Body of pancreas (tissue), 4 donors: Measurements from ENCODE around the gene CDH4.

ENCODE experiments used
- POLR2A ChIP-seq, 3 donors: fragments of 450-650 bp; IDR thresholded peaks; one replicate each; pipeline ENCODE4 v1.6.1; 2016; ENCODE audit warnings: antibody characterized with exemption in 3 of 3, mild to moderate bottlenecking in 2 of 3
- TF ChIP-seq, protein P1 (sequence below), 7 experiments: fragments of 450-650 bp in 4 of 7; fragments of 200-600 bp in 3 of 7; sonication (generic) in 3 of 7; IDR thresholded peaks; one replicate each; pipeline ENCODE4 v1.5.1; 2016 to 2019; ENCODE audit warnings: antibody characterized with exemption in 7 of 7

DNA sequence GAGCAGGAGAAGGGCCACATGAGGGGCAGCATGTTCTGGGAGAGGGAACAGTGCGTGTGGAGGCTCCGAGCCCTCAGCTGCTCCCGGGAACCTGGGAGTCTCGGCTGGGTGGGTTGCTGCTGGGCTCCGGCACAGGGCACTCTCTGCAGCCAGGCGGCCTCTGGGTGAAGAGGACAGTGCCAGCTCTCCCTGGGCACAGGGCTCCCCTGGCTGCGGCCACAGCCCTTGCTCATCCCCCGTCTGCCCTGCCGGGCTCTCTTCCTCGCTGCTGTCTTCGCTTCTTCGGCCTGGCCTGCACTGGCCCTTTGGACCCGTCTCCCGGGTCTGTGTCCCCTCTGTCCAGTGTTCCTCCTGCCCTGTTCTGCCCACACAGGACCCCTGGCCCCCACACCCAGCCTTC is 48.2 kb downstream of the CDH4 start:
- TF ChIP-seq, protein P1, sequence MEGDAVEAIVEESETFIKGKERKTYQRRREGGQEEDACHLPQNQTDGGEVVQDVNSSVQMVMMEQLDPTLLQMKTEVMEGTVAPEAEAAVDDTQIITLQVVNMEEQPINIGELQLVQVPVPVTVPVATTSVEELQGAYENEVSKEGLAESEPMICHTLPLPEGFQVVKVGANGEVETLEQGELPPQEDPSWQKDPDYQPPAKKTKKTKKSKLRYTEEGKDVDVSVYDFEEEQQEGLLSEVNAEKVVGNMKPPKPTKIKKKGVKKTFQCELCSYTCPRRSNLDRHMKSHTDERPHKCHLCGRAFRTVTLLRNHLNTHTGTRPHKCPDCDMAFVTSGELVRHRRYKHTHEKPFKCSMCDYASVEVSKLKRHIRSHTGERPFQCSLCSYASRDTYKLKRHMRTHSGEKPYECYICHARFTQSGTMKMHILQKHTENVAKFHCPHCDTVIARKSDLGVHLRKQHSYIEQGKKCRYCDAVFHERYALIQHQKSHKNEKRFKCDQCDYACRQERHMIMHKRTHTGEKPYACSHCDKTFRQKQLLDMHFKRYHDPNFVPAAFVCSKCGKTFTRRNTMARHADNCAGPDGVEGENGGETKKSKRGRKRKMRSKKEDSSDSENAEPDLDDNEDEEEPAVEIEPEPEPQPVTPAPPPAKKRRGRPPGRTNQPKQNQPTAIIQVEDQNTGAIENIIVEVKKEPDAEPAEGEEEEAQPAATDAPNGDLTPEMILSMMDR (IDR thresholded peaks at IDR 0.05): no peak
- no peak for TF ChIP-seq POLR2A (IDR thresholded peaks at IDR 0.05)
